ENCODE measurements around the gene CCNL1. TPM values are rescaled to one million over a fixed set of nuclear protein-coding genes. Genes with fewer than 3 reads are reported as not detected.

CCNL1 gene
- total and polyA plus RNA-seq, 2 experiments from 2014 or later = 125 to 300 TPM

- peaks cover 34% of the 10 kb centered on the region for H3K4me1 ChIP-seq (ENCODE audit: insufficient read depth)
- peak overlapping the region; percentile 83 for H3K4me2 ChIP-seq
Observed at GRCh38 chr3:157157836-157158235, 2.1 kb downstream of the CCNL1 start.

GRCh38 chr3:157156837-157157635, 2.9 kb downstream of the CCNL1 start:
- Histone ChIP-seq H3K9me2 (replicated peaks; ENCODE audit: insufficient read depth) (no peaks in the 10 kb centered on the region), H3K4me3 (peak overlapping the region; percentile 99), H3K4me1 (ENCODE audit: insufficient read depth) (peaks cover 34% of the 10 kb centered on the region), H3K79me2 (peaks cover 85% of the 10 kb centered on the region), H2AFZ (no peak overlapping the region), H3K4me2 (peak overlapping the region; percentile 83), H4K20me1 (ENCODE audit: insufficient read depth, poor library complexity, severe bottlenecking) (peaks cover 71% of the 10 kb centered on the region), H3K9me3 (ENCODE audit: low read depth) (no peaks in the 10 kb centered on the region), H3K27ac (peak overlapping the region; percentile 13), H3K36me3 (replicated peaks; ENCODE audit: insufficient read depth, low read depth) (no peaks in the 10 kb centered on the region), H3K27me3 (no peaks in the 10 kb centered on the region)
- DNase-seq (ENCODE audit: low spot score) = peak; percentile 27
- TF ChIP-seq EZH2phosphoT487 (IDR thresholded peaks at IDR 0.05; ENCODE audit: low read depth, severe bottlenecking, unreplicated experiment) (no peak), CTCF (IDR thresholded peaks at IDR 0.05; ENCODE audit: poor library complexity) (no peak), EZH2 (IDR thresholded peaks at IDR 0.05; ENCODE audit: borderline replicate concordance) (no peak)
- WGBS (ENCODE audit: low lambda C conversion rate, missing lambda C conversion rate) = 72% methylated on average over 7 of the region's 7 CpGs

More at GRCh38 chr3:157157836-157158235, 2.1 kb downstream of the CCNL1 start:
- TF ChIP-seq EZH2phosphoT487 (IDR thresholded peaks at IDR 0.05; ENCODE audit: low read depth, severe bottlenecking, unreplicated experiment) (no peak), EZH2 (IDR thresholded peaks at IDR 0.05; ENCODE audit: borderline replicate concordance) (no peak), CTCF (IDR thresholded peaks at IDR 0.05; ENCODE audit: poor library complexity) (no peak)
- H2AFZ ChIP-seq = no peak overlapping the region
- H3K79me2 ChIP-seq = peaks cover 80% of the 10 kb centered on the region
- H3K27me3 ChIP-seq = no peaks in the 10 kb centered on the region
- no peaks in the 10 kb centered on the region for H3K9me3 ChIP-seq (ENCODE audit: low read depth)
- H4K20me1 ChIP-seq (ENCODE audit: insufficient read depth, poor library complexity, severe bottlenecking) = peaks cover 65% of the 10 kb centered on the region
- peak overlapping the region; percentile 13 for H3K27ac ChIP-seq
- peak overlapping the region; percentile 99 for H3K4me3 ChIP-seq
- no peaks in the 10 kb centered on the region for H3K36me3 ChIP-seq (replicated peaks; ENCODE audit: insufficient read depth, low read depth)
- no peaks in the 10 kb centered on the region for H3K9me2 ChIP-seq (replicated peaks; ENCODE audit: insufficient read depth)
- no peak for DNase-seq (ENCODE audit: low spot score)

- Histone ChIP-seq H3K79me2 (peaks cover 87% of the 10 kb centered on the region), H3K9me3 (ENCODE audit: low read depth) (no peaks in the 10 kb centered on the region), H3K27ac (no peak overlapping the region), H2AFZ (no peak overlapping the region), H3K27me3 (no peaks in the 10 kb centered on the region), H3K4me1 (ENCODE audit: insufficient read depth) (peaks cover 24% of the 10 kb centered on the region), H3K36me3 (replicated peaks; ENCODE audit: insufficient read depth, low read depth) (peaks cover 4% of the 10 kb centered on the region), H3K4me3 (peak overlapping the region; percentile 20), H4K20me1 (ENCODE audit: insufficient read depth, poor library complexity, severe bottlenecking) (peaks cover 84% of the 10 kb centered on the region), H3K4me2 (peak overlapping the region; percentile 83), H3K9me2 (replicated peaks; ENCODE audit: insufficient read depth) (no peaks in the 10 kb centered on the region)
- 72% methylated on average over 3 of the region's 3 CpGs for WGBS (ENCODE audit: low lambda C conversion rate, missing lambda C conversion rate)
- DNase-seq (ENCODE audit: low spot score) = no peak
- TF ChIP-seq EZH2 (IDR thresholded peaks at IDR 0.05; ENCODE audit: borderline replicate concordance) (no peak), EZH2phosphoT487 (IDR thresholded peaks at IDR 0.05; ENCODE audit: low read depth, severe bottlenecking, unreplicated experiment) (no peak), CTCF (IDR thresholded peaks at IDR 0.05; ENCODE audit: poor library complexity) (no peak)
Observed at GRCh38 chr3:157155591-157155990, 4.4 kb downstream of the CCNL1 start.

Measured in hepatocyte (in vitro differentiated cells).